Measurements from ENCODE around the gene SNED1. TPM values are rescaled to one million over a fixed set of nuclear protein-coding genes. Genes with fewer than 3 reads are reported as not detected.

The SNED1 gene
- total and polyA plus RNA-seq, 12 donors: 3.9 to 12.7 (median 6.3) TPM

DNA sequence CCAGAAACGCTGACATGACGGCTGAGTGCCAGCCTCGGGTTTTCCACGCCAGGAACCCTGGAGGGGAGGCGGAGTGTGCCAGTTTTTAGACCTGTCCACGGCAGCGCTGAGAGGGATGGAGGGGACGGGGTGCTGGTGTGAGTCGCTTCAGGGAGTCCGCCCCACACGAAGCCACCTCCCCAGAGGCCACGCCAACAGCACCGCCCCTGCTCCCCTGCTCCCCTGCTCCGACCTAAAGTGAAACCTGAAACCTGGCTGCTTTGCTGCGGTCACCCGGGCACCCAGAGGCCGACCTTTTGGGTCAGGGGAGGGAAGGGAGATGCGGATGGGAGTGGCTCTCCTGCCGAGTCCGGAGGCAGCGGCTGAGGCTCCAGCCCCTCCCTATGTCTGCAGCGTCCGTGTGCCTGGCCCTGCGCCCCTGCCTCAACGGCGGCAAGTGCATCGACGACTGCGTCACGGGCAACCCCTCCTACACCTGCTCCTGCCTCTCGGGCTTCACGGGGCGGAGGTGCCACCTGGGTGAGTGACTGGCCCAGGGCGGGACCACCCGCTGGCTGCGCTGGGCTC lies 38.1 kb downstream of the SNED1 start:
- DNase-seq (no peak), ATAC-seq (peak in 5 of 8 donors; percentile 18 to 43 (median 25))
- WGBS, 2 donors: 11 to 23% methylated on average over 36 of the region's 36 CpGs
- Histone ChIP-seq H3K4me3 (peak overlapping the region in 9 of 10 donors; percentile 21 to 44 (median 37)), H3K27ac (no peak overlapping the region), H3K27me3 (peaks cover 0 to 16% (median 5%) of the 10 kb centered on the region in 7 donors), H3K4me1 (peaks cover 3 to 10% (median 9%) of the 10 kb centered on the region in 9 donors), H3K9me3 (no peaks in the 10 kb centered on the region), H3K36me3 (peaks cover 0 to 44% (median 6%) of the 10 kb centered on the region in 9 donors)
- intact Hi-C loops (cut with DNase I): no loop called here
- TF ChIP-seq, protein P1, sequence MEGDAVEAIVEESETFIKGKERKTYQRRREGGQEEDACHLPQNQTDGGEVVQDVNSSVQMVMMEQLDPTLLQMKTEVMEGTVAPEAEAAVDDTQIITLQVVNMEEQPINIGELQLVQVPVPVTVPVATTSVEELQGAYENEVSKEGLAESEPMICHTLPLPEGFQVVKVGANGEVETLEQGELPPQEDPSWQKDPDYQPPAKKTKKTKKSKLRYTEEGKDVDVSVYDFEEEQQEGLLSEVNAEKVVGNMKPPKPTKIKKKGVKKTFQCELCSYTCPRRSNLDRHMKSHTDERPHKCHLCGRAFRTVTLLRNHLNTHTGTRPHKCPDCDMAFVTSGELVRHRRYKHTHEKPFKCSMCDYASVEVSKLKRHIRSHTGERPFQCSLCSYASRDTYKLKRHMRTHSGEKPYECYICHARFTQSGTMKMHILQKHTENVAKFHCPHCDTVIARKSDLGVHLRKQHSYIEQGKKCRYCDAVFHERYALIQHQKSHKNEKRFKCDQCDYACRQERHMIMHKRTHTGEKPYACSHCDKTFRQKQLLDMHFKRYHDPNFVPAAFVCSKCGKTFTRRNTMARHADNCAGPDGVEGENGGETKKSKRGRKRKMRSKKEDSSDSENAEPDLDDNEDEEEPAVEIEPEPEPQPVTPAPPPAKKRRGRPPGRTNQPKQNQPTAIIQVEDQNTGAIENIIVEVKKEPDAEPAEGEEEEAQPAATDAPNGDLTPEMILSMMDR (IDR thresholded peaks at IDR 0.05): no peak

GRCh38 chr2:241036964-241037421 lies 38.6 kb downstream of the SNED1 start:
- no peaks in the 10 kb centered on the region for H3K9me3 ChIP-seq
- H3K36me3 ChIP-seq: peaks cover 0 to 42% (median under 1%) of the 10 kb centered on the region in 9 donors
- peak overlapping the region in 6 of 10 donors; percentile 21 to 44 (median 40) for H3K4me3 ChIP-seq
- TF ChIP-seq, protein P1 (IDR thresholded peaks at IDR 0.05): no peak
- no peak for DNase-seq
- peaks cover 3 to 10% (median 9%) of the 10 kb centered on the region in 9 donors for H3K4me1 ChIP-seq
- 62 to 73% methylated on average over 18 of the region's 18 CpGs for whole genome bisulfite sequencing, 2 donors
- peaks cover 0 to 16% (median 5%) of the 10 kb centered on the region in 7 donors for H3K27me3 ChIP-seq
- intact Hi-C loops (cut with DNase I): no loop called here
- H3K27ac ChIP-seq: no peak overlapping the region
- no peak for ATAC-seq

- Histone ChIP-seq H3K4me3 (no peak overlapping the region), H3K27ac (no peak overlapping the region), H3K4me1 (peaks cover 3 to 10% (median 9%) of the 10 kb centered on the region in 9 donors), H3K36me3 (peaks cover 0 to 40% (median 0%) of the 10 kb centered on the region in 9 donors), H3K9me3 (no peaks in the 10 kb centered on the region), H3K27me3 (peaks cover 0 to 16% (median 5%) of the 10 kb centered on the region in 7 donors)
- intact Hi-C loops (cut with DNase I): no loop called here
- TF ChIP-seq, protein P1 (IDR thresholded peaks at IDR 0.05): no peak
- 94% methylated on average over 9 of the region's 9 CpGs for WGBS, 2 donors
- DNase-seq: no peak
- no peak for ATAC-seq
Observed at GRCh38 chr2:241037498-241037897, 39.1 kb downstream of the SNED1 start.

DNA sequence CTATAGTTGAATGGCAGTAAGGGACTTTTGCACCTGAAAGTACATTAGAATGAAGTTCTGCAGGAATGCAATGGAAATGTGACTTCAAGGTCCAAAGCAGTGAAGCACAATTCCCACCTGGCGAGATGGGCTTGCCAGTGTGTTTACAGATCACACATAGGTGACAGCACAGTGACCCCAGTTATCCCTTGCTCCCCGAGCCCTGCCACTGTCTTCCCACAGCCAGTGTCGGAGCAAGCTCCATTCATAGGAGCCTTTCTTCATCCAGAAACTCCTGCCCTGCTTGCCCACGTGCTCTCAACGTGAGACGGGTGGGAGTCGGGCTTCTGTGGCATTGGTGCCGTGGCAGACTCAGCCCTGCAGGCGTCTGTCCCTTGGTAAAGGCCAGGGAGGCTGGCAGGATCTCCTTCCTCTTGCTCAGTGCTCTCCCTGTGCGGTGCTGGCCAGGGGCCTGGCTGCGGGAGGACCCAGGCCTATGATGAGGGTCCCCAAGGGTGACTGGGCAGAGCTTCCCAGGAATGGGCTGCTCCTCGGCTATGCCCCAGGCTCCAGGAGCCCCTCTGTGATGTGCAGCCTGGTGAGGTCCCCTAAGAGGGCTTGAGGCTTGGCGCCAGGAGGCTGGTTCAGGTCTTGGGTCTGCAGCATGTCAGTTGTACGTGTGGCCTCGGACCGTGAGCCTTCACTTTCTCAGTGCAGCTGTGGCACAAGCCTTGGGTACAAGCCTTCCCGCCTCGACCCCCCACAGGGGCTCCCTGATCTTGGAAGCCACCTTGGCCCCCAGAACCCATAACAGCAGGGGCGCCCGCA lies 40.2 kb downstream of the SNED1 start:
- 88 to 91% methylated on average over 20 of the region's 20 CpGs for WGBS, 2 donors
- H3K9me3 ChIP-seq: no peaks in the 10 kb centered on the region
- TF ChIP-seq, protein P1 (IDR thresholded peaks at IDR 0.05): no peak
- no peak overlapping the region for H3K4me3 ChIP-seq
- no peak overlapping the region for H3K27ac ChIP-seq
- intact Hi-C loops (cut with DNase I): no loop called here
- H3K27me3 ChIP-seq: peaks cover 0 to 16% (median 5%) of the 10 kb centered on the region in 7 donors
- H3K36me3 ChIP-seq: peaks cover 0 to 40% (median 2%) of the 10 kb centered on the region in 9 donors
- ATAC-seq (no peak), DNase-seq (no peak)
- H3K4me1 ChIP-seq: peaks cover 3 to 10% (median 9%) of the 10 kb centered on the region in 9 donors
